Lower lobe of right lung (tissue), 2 donors: ENCODE results near the gene CD72. TPM values are rescaled to one million over a fixed set of nuclear protein-coding genes. Genes with fewer than 3 reads are reported as not detected.

Source experiments
- ATAC-seq, 2 donors: fragments of 200-7000 bp; cut with Tn5 transposase; one replicate each; pipeline ENCODE4 v1.9.1; 2020 to 2022; ENCODE audit warnings: mild to moderate bottlenecking in 2 of 2, moderate library complexity in 2 of 2
- DNase-seq: peaks from one replicate; pipeline ENCODE4 v3.0.0-alpha.2; 2020
- H3K27ac ChIP-seq: fragments of 200-600 bp; one replicate; pipeline ENCODE4 v1.8.0; 2022
- H3K27me3 ChIP-seq: fragments of 200-600 bp; one replicate; pipeline ENCODE4 v1.8.0; 2022; ENCODE audit warnings: low read depth
- H3K36me3 ChIP-seq: fragments of 200-600 bp; one replicate; pipeline ENCODE4 v1.8.0; 2022; ENCODE audit warnings: mild to moderate bottlenecking
- H3K4me1 ChIP-seq: fragments of 200-600 bp; one replicate; pipeline ENCODE4 v1.8.0; 2022
- H3K4me3 ChIP-seq: fragments of 200-600 bp; one replicate; pipeline ENCODE4 v1.8.0; 2022; ENCODE audit warnings: mild to moderate bottlenecking
- H3K9me3 ChIP-seq: fragments of 200-600 bp; one replicate; pipeline ENCODE4 v1.8.0; 2022
- CTCF ChIP-seq: fragments of 200-600 bp; IDR thresholded peaks from one replicate; pipeline ENCODE4 v1.8.0; 2022; ENCODE audit warnings: antibody characterized with exemption, mild to moderate bottlenecking
- intact Hi-C: fragments of 100-400 bp; cut with DNase I; formaldehyde crosslinking; loops from one replicate; pipeline ENCODE4 v1.11.0; 2022
- total RNA-seq: library from RNA; stranded (reverse); fragmentation: NEBNext Ultra II Directional; extraction: Animal tissue kit (Norgen Biotek cat#: 25700); gene quantifications from one replicate; pipeline ENCODE4 v1.2.1, GENCODE V29; 2021
- donor health status: DM: no; HTN: yes; CAD: no; lungs with severe emphysema.

The CD72 gene
- total RNA-seq, 1 donor from 2014 or later: 4.5 TPM

- TF ChIP-seq CTCF: no peak
- no peak overlapping the region for H3K4me3 ChIP-seq
- ATAC-seq (no peak), DNase-seq (no peak)
- peak overlapping the region; percentile 77 for H3K27ac ChIP-seq
- H3K27me3 ChIP-seq: no peaks in the 10 kb centered on the region
- intact Hi-C loops: no loop called here
- no peaks in the 10 kb centered on the region for H3K36me3 ChIP-seq
- no peaks in the 10 kb centered on the region for H3K9me3 ChIP-seq
- peaks cover 39% of the 10 kb centered on the region for H3K4me1 ChIP-seq
Measured at GRCh38 chr9:35653611-35654010, 35.4 kb upstream of the CD72 start.

GRCh38 chr9:35652829-35653209 lies 34.6 kb upstream of the CD72 start:
- no peaks in the 10 kb centered on the region for H3K36me3 ChIP-seq
- intact Hi-C loops: no loop called here
- H3K4me3 ChIP-seq: no peak overlapping the region
- peak overlapping the region; percentile 77 for H3K27ac ChIP-seq
- peaks cover 39% of the 10 kb centered on the region for H3K4me1 ChIP-seq
- DNase-seq: no peak
- TF ChIP-seq CTCF: no peak
- H3K9me3 ChIP-seq: no peaks in the 10 kb centered on the region
- H3K27me3 ChIP-seq: no peaks in the 10 kb centered on the region
- no peak for ATAC-seq

GRCh38 chr9:35651956-35652828 lies 34.0 kb upstream of the CD72 start:
- Histone ChIP-seq H3K9me3 (no peaks in the 10 kb centered on the region), H3K4me1 (peaks cover 38% of the 10 kb centered on the region), H3K27ac (peak overlapping the region; percentile 77), H3K36me3 (no peaks in the 10 kb centered on the region), H3K4me3 (no peak overlapping the region), H3K27me3 (no peaks in the 10 kb centered on the region)
- intact Hi-C loops: no loop called here
- no peak for TF ChIP-seq CTCF
- DNase-seq: no peak
- ATAC-seq: peak; percentile 46 to 48

- TF ChIP-seq CTCF: no peak
- peak within 1 kb of the TSS; percentile 49 for H3K27ac ChIP-seq
- H3K4me1 ChIP-seq: peaks cover 42% of the 10 kb centered on the region
- ATAC-seq (no peak), DNase-seq (no peak)
- no peaks in the 10 kb centered on the region for H3K36me3 ChIP-seq
- intact Hi-C loops: no loop called here
- H3K27me3 ChIP-seq: no peaks in the 10 kb centered on the region
- no peaks in the 10 kb centered on the region for H3K9me3 ChIP-seq
- H3K4me3 ChIP-seq: peak within 1 kb of the TSS; percentile 34
Measured at GRCh38 chr9:35650341-35651158, 32.3 kb upstream of the CD72 start, which contains the start of gene SIT1. SIT1 (minus strand) TSS chr9:35650931; CDS start chr9:35650853, 78 bp downstream.

GRCh38 chr9:35649431-35650340 lies 31.5 kb upstream of the CD72 start:
- Histone ChIP-seq H3K36me3 (no peaks in the 10 kb centered on the region), H3K27ac (peak overlapping the region; percentile 49), H3K4me3 (peak overlapping the region; percentile 34), H3K4me1 (peaks cover 51% of the 10 kb centered on the region), H3K27me3 (no peaks in the 10 kb centered on the region), H3K9me3 (no peaks in the 10 kb centered on the region)
- intact Hi-C loops: no loop called here
- ATAC-seq (no peak), DNase-seq (no peak)
- TF ChIP-seq CTCF: no peak
